Endothelial cell of umbilical vein (primary cell): ENCODE measurements around the gene IL33. TPM values are rescaled to one million over a fixed set of nuclear protein-coding genes. Genes with fewer than 3 reads are reported as not detected.

ENCODE experiments used
- BruUV-seq: library from RNA; stranded (reverse); fragments of 400-500 nt; replicated peaks from 2 replicates; lab custom pipeline; 2021; lab: Mats Ljungman, UMichigan
- CTCF ChIA-PET: fragments of 300-600, 350-600 bp; sonication (Branson Sonifier 250); formaldehyde crosslinking; loops from one replicate; lab custom pipeline; 2021; ENCODE audit warnings: antibody characterized with exemption, inconsistent platforms; lab: Charles Lee
- POLR2A ChIA-PET: fragments of 300-600, 350-600 bp; sonication (Branson Sonifier 250); formaldehyde crosslinking; loops from one replicate; lab custom pipeline; 2021; ENCODE audit warnings: antibody characterized with exemption, inconsistent platforms; lab: Charles Lee
- DNase-seq: peaks from one replicate; pipeline ENCODE4 v3.0.0-alpha.2; 2011; ENCODE audit warnings: low read depth, low spot score
- FAIRE-seq: peaks from 2 replicates; lab custom pipeline; 2011; peaks lifted over from hg19 to GRCh38; lab: Jason Lieb, UNC
- H2AFZ ChIP-seq: 2 replicates; pipeline ENCODE4 v1.6.0; 2012; ENCODE audit warnings: low read depth, low read length, control low read depth, inconsistent platforms
- H3K27ac ChIP-seq: 2 replicates; pipeline ENCODE4 v1.5.1; 2011; ENCODE audit warnings: low read depth, mild to moderate bottlenecking, control low read depth, low read length, moderate library complexity; ENCODE audit not compliant: insufficient read depth
- H3K27me3 ChIP-seq, 2 experiments: 2 replicates each; pipeline versions ENCODE4 v1.6.0 to v1.6.1; 2011; ENCODE audit warnings: low read length in 2 of 2, mixed read lengths in 1 of 2; ENCODE audit not compliant: control insufficient read depth in 2 of 2, insufficient read depth in 2 of 2
- H3K36me3 ChIP-seq, 2 experiments: 2 replicates in 1 of 2; 3 replicates in 1 of 2; pipeline ENCODE4 v1.5.1; 2011; ENCODE audit warnings: low read length in 2 of 2, mild to moderate bottlenecking in 1 of 2, moderate library complexity in 1 of 2; ENCODE audit not compliant: control insufficient read depth in 2 of 2, insufficient read depth in 2 of 2; ENCODE audit errors: extremely low read depth in 1 of 2
- H3K4me1 ChIP-seq: 3 replicates; pipeline ENCODE4 v1.5.1; 2011; ENCODE audit warnings: mild to moderate bottlenecking, low read length; ENCODE audit not compliant: control insufficient read depth, insufficient read depth; ENCODE audit errors: extremely low read depth
- H3K4me2 ChIP-seq: 2 replicates; pipeline ENCODE4 v1.6.1; 2011; ENCODE audit warnings: low read length, control low read depth, mixed read lengths; ENCODE audit not compliant: insufficient read depth
- H3K4me3 ChIP-seq, 3 experiments: fragments of 200-600 bp in 1 of 3; sonication (generic), shearing (Covaris generic) in 1 of 3; replicated peaks in 1 of 3; 2 replicates each; pipeline ENCODE4 v1.5.1; 2011 to 2016; ENCODE audit warnings: control low read depth in 3 of 3, low read length in 3 of 3, mild to moderate bottlenecking in 2 of 3, inconsistent platforms in 1 of 3, low read depth in 1 of 3, moderate library complexity in 1 of 3; ENCODE audit not compliant: insufficient read depth in 1 of 3
- H3K79me2 ChIP-seq: 2 replicates; pipeline ENCODE4 v1.6.0; 2012; ENCODE audit warnings: low read length, inconsistent platforms; ENCODE audit not compliant: control insufficient read depth, insufficient read depth
- H3K9ac ChIP-seq: replicated peaks from 2 replicates; pipeline ENCODE3; 2011; ENCODE audit warnings: low read length, control low read depth; ENCODE audit not compliant: insufficient read depth; ENCODE audit errors: extremely low read depth
- H3K9me1 ChIP-seq: replicated peaks from 3 replicates; pipeline ENCODE4 v1.6.0; 2011; ENCODE audit warnings: mild to moderate bottlenecking, low read length; ENCODE audit not compliant: control insufficient read depth, insufficient read depth; ENCODE audit errors: extremely low read depth
- H3K9me3 ChIP-seq: replicated peaks from 2 replicates; pipeline ENCODE4 v1.5.1; 2012; ENCODE audit warnings: low read length, inconsistent platforms; ENCODE audit not compliant: control insufficient read depth, insufficient read depth
- H4K20me1 ChIP-seq: replicated peaks from 2 replicates; pipeline ENCODE3; 2011; ENCODE audit warnings: mild to moderate bottlenecking, low read length; ENCODE audit not compliant: control insufficient read depth, insufficient read depth; ENCODE audit errors: extremely low read depth
- CTCF ChIP-seq, 2 donors: IDR thresholded peaks; 1 replicate in 1 of 2; 2 replicates in 1 of 2; pipeline ENCODE4 v1.5.1; 2011; ENCODE audit warnings: low read length in 2 of 2, mild to moderate bottlenecking in 2 of 2, moderate library complexity in 2 of 2, control low read depth in 1 of 2, inconsistent platforms in 1 of 2, low read depth in 1 of 2; ENCODE audit not compliant: insufficient read depth in 1 of 2; ENCODE audit errors: extremely low read depth in 1 of 2
- EZH2 ChIP-seq: IDR thresholded peaks from 2 replicates; pipeline ENCODE4 v1.6.1; 2012; ENCODE audit warnings: borderline replicate concordance, low read depth, mild to moderate bottlenecking, moderate library complexity, low read length, inconsistent platforms; ENCODE audit not compliant: severe bottlenecking
- FOS ChIP-seq: IDR thresholded peaks from 2 replicates; pipeline ENCODE4 v1.6.1; 2011; ENCODE audit warnings: mild to moderate bottlenecking, low read length, moderate library complexity, borderline replicate concordance; ENCODE audit not compliant: insufficient read depth
- GATA2 ChIP-seq: IDR thresholded peaks from 2 replicates; pipeline ENCODE4 v1.7.0; 2011; ENCODE audit warnings: low read depth, mild to moderate bottlenecking, moderate library complexity, mixed read lengths, low read length; ENCODE audit not compliant: insufficient read length, insufficient read depth
- JUN ChIP-seq: IDR thresholded peaks from 2 replicates; pipeline ENCODE4 v1.6.1; 2011; ENCODE audit warnings: borderline replicate concordance, low read depth; ENCODE audit not compliant: insufficient read length, insufficient read depth
- MAX ChIP-seq: IDR thresholded peaks from 2 replicates; pipeline ENCODE4 v1.6.1; 2011; ENCODE audit not compliant: insufficient read depth, insufficient read length
- MYC ChIP-seq: IDR thresholded peaks from one replicate; pipeline ENCODE4 v1.6.1; 2011; ENCODE audit warnings: mild to moderate bottlenecking, low read depth, low read length
- POLR2A ChIP-seq: IDR thresholded peaks from 2 replicates; pipeline ENCODE4 v1.6.1; 2012; ENCODE audit warnings: low read depth, mild to moderate bottlenecking, control low read depth, low read length
- POLR2AphosphoS5 ChIP-seq: IDR thresholded peaks from 2 replicates; pipeline ENCODE4 v1.6.1; 2012; ENCODE audit warnings: low read depth, mild to moderate bottlenecking, control low read depth, low read length, moderate library complexity; ENCODE audit not compliant: insufficient read depth
- dilution Hi-C: fragments of 300-500 bp; cut with MboI; formaldehyde crosslinking; loops from one replicate; pipeline ENCODE4 v1.15.0; 2019; ENCODE audit warnings: low sequenced_read_pairs; ENCODE audit not compliant: extremely low pct_ligation_motif_present
- intact Hi-C: fragments of 100-400 bp; cut with micrococcal nuclease; formaldehyde crosslinking; loops from one replicate; pipeline ENCODE4 v1.10.0; 2022
- polyA plus RNA-seq, 4 experiments: library from polyadenylated mRNA; depleted of rRNA in 3 of 4; stranded (reverse) in 3 of 4; unstranded in 1 of 4; fragments of >200 nt; gene quantifications; 2 replicates each; pipeline versions ENCODE4 v1.2.1 to v1.2.3, GENCODE V29; 2011 to 2012; ENCODE audit warnings: missing spikeins in 1 of 4
- total RNA-seq: library from RNA; stranded (reverse); gene quantifications from 2 replicates; pipeline ENCODE4 v1.2.3, GENCODE V29; 2021

IL33 gene
- total and polyA plus RNA-seq, 2 donors (not counting 3 experiments of a cell fraction or from before 2014, with no cell fraction given), result 8.7 to 13.8 TPM

GRCh38 chr9:6226696-6227095 lies 11.1 kb downstream of the IL33 start:
- peak overlapping the region; percentile 31 for H3K4me2 ChIP-seq
- peak; percentile 64 for FAIRE-seq
- CTCF ChIA-PET, result interaction anchor here (1.4 to 3.4 kb wide), 4 partner anchors 9 to 79 kb away, joined by 3 to 10 read pairs (median 6); no protein-coding TSS in a partner anchor
- H3K9me1 ChIP-seq, result no peaks in the 10 kb centered on the region
- dilution Hi-C loops, result no loop called here
- no peak overlapping the region for H3K27ac ChIP-seq
- no peaks in the 10 kb centered on the region for H3K79me2 ChIP-seq
- H3K36me3 ChIP-seq, result no peaks in the 10 kb centered on the region
- H2AFZ ChIP-seq, result no peak overlapping the region
- DNase-seq, result peak; percentile 93
- H3K4me1 ChIP-seq, result peaks cover 33% of the 10 kb centered on the region
- no peak overlapping the region for H3K4me3 ChIP-seq
- BruUV-seq, result no TSS peak
- H4K20me1 ChIP-seq, result no peaks in the 10 kb centered on the region
- intact Hi-C loops, result no loop called here
- TF ChIP-seq POLR2AphosphoS5 (no peak), GATA2 (peak; percentile 39)
- no peaks in the 10 kb centered on the region for H3K27me3 ChIP-seq
- no peaks in the 10 kb centered on the region for H3K9me3 ChIP-seq
- no peak overlapping the region for H3K9ac ChIP-seq
- POLR2A ChIA-PET, result no interaction called here

GRCh38 chr9:6229186-6229585 lies 13.6 kb downstream of the IL33 start:
- no peaks in the 10 kb centered on the region for H4K20me1 ChIP-seq
- ChIA-PET POLR2A (no interaction called here), CTCF (interaction anchor here (0.7 to 3.4 kb wide), 3 partner anchors 12 to 175 kb away, joined by 3 to 10 read pairs (median 4); no protein-coding TSS in a partner anchor)
- H3K4me1 ChIP-seq, result peaks cover 33% of the 10 kb centered on the region
- no peak overlapping the region for H3K4me2 ChIP-seq
- no peak overlapping the region for H3K4me3 ChIP-seq
- H3K27me3 ChIP-seq, result no peaks in the 10 kb centered on the region
- peak overlapping the region; percentile 1 for H3K9ac ChIP-seq
- no peaks in the 10 kb centered on the region for H3K9me1 ChIP-seq
- peak overlapping the region; percentile 18 for H3K27ac ChIP-seq
- TF ChIP-seq FOS (no peak), GATA2 (no peak), EZH2 (no peak), JUN (no peak), POLR2A (no peak), MYC (no peak), MAX (no peak), CTCF (IDR thresholded peaks at IDR 0.05; ENCODE audit: extremely low read depth in 1 of 2, insufficient read depth in 1 of 2, low read depth in 1 of 2, low read length in 2 of 2) (no peak), POLR2AphosphoS5 (no peak)
- dilution Hi-C loops (no loop called here), intact Hi-C loops (loop anchor here (1.0 to 2.0 kb wide), 4 partner anchors 11 to 338 kb away; no protein-coding TSS in a partner anchor)
- H3K79me2 ChIP-seq, result no peaks in the 10 kb centered on the region
- BruUV-seq, result no TSS peak
- no peak for DNase-seq
- H3K36me3 ChIP-seq, result no peaks in the 10 kb centered on the region
- H2AFZ ChIP-seq, result no peak overlapping the region
- FAIRE-seq, result no peak
- no peaks in the 10 kb centered on the region for H3K9me3 ChIP-seq
